GM04504 (cell line): Measurements from ENCODE around the gene EYS.

Experiments
- DNase-seq: peaks from one replicate; pipeline ENCODE4 v3.0.0-alpha.2; 2012; ENCODE audit warnings: low read depth

EYS gene

GRCh38 chr6:63671098-63671754, 2035.8 kb downstream of the EYS start:
- no peak for DNase-seq
